Hepatocyte (in vitro differentiated cells): ENCODE data around the gene CRBN.

Source experiments
- EZH2 ChIP-seq: fragments of 200-600 bp; sonication (generic); IDR thresholded peaks from 2 replicates; pipeline ENCODE4 v1.6.1; 2016; ENCODE audit warnings: antibody characterized with exemption, mild to moderate bottlenecking, borderline replicate concordance
- TF ChIP-seq, protein P1 (sequence below): fragments of 200-600 bp; sonication (generic); IDR thresholded peaks from 2 replicates; pipeline ENCODE4 v1.5.1; 2016; ENCODE audit warnings: antibody characterized with exemption, mild to moderate bottlenecking; ENCODE audit not compliant: poor library complexity

DNA sequence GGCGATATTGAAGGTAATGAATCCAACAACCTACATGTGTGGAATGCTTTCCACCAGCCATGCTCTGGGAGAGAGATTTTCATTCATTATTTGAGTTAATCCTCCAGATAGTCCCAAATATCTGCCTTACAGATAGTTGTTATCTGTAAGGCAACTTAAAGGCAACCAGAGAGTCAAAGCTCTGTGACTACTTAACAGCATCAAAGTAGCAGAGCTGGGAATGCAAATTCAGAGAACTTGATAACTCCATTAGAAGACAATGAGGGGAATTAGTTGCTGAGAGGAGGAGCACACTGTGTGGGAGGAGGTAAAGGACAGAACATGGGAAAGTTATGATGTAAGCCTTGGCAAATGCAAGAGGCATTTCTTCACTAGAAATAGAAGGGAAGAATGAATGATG, 10.5 kb upstream of the CRBN start:
- TF ChIP-seq, protein P1, sequence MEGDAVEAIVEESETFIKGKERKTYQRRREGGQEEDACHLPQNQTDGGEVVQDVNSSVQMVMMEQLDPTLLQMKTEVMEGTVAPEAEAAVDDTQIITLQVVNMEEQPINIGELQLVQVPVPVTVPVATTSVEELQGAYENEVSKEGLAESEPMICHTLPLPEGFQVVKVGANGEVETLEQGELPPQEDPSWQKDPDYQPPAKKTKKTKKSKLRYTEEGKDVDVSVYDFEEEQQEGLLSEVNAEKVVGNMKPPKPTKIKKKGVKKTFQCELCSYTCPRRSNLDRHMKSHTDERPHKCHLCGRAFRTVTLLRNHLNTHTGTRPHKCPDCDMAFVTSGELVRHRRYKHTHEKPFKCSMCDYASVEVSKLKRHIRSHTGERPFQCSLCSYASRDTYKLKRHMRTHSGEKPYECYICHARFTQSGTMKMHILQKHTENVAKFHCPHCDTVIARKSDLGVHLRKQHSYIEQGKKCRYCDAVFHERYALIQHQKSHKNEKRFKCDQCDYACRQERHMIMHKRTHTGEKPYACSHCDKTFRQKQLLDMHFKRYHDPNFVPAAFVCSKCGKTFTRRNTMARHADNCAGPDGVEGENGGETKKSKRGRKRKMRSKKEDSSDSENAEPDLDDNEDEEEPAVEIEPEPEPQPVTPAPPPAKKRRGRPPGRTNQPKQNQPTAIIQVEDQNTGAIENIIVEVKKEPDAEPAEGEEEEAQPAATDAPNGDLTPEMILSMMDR, result no peak
- TF ChIP-seq EZH2, result no peak
